Stomach smooth muscle (tissue), 2 donors: ENCODE data around the gene OPTC.

Experiments used
- H3K27ac ChIP-seq: one replicate; pipeline ENCODE4 v1.7.0; 2013; ENCODE audit warnings: mild to moderate bottlenecking, low read length, inconsistent platforms
- H3K27me3 ChIP-seq, 2 donors: one replicate each; pipeline ENCODE4 v1.7.0; 2013; ENCODE audit warnings: low read length in 2 of 2; ENCODE audit not compliant: insufficient read depth in 2 of 2, control insufficient read depth in 1 of 2
- H3K36me3 ChIP-seq, 2 donors: one replicate each; pipeline ENCODE4 v1.7.0; 2013; ENCODE audit warnings: low read length in 2 of 2; ENCODE audit not compliant: control insufficient read depth in 2 of 2, insufficient read depth in 2 of 2
- H3K4me1 ChIP-seq: one replicate; pipeline ENCODE4 v1.7.0; 2013; ENCODE audit warnings: low read length; ENCODE audit not compliant: control insufficient read depth, insufficient read depth
- H3K4me3 ChIP-seq, 2 donors: one replicate each; pipeline ENCODE4 v1.7.0; 2013; ENCODE audit warnings: low read length in 2 of 2
- H3K9ac ChIP-seq, 2 donors: one replicate each; pipeline ENCODE4 v1.7.0; 2013; ENCODE audit warnings: low read length in 2 of 2, mild to moderate bottlenecking in 1 of 2
- H3K9me3 ChIP-seq, 2 donors: one replicate each; pipeline ENCODE4 v1.7.0; 2013; ENCODE audit warnings: low read length in 2 of 2; ENCODE audit not compliant: control insufficient read depth in 2 of 2
- donor health status: healthy.
- donor health status: Pancreatic carcinoma.

OPTC gene

DNA sequence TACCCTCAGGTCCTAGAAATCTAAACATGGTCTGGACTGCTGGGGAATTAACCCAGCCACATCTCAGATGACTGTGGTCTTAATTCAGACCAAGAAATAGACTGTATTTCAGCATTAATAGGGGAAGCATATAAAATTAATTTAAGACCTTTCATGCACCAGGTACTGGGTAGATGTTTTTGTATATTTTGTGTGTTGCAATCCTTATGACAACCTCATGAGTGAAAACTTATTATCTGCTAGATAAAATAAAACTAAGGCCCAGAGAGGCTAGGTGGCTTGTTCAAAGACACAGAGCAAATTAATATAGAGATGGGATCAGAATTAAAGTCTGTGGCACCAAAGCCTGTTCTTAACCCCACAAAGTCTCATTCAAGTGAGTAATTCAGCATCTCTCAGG is 40.1 kb downstream of the OPTC start:
- peak overlapping the region; percentile 29 to 39 for H3K9ac ChIP-seq
- H3K27me3 ChIP-seq = no peaks in the 10 kb centered on the region
- H3K36me3 ChIP-seq = no peaks in the 10 kb centered on the region
- H3K4me3 ChIP-seq = no peak overlapping the region
- no peaks in the 10 kb centered on the region for H3K9me3 ChIP-seq
- peaks cover 33% of the 10 kb centered on the region for H3K4me1 ChIP-seq
- peak overlapping the region; percentile 89 for H3K27ac ChIP-seq

- H3K4me1 ChIP-seq = peaks cover 33% of the 10 kb centered on the region
Observed at GRCh38 chr1:203534526-203534925, 40.6 kb downstream of the OPTC start.

DNA sequence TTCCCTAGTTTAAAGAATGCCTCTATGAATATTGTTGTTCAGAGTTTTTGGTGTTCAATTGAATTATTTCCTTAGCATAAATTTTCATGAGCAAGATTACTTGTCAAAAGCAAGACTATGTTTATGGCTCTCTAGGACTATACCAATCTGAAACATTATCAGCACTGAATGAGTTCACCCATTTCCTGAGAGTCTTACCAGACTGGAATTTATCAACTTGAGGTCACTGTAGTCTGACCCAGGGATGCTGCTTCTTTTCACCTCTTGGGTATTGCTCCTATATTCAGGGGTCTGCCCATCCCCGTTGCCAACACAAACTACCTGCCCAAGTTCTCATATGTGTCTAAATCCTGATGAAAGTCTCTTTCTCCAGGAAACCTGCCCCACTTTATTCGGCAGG is 42.6 kb downstream of the OPTC start:
- Histone ChIP-seq H3K4me3 (no peak overlapping the region), H3K27me3 (no peaks in the 10 kb centered on the region), H3K36me3 (no peaks in the 10 kb centered on the region), H3K4me1 (peaks cover 33% of the 10 kb centered on the region), H3K27ac (peak overlapping the region; percentile 64), H3K9ac (no peak overlapping the region), H3K9me3 (no peaks in the 10 kb centered on the region)

More at GRCh38 chr1:203534526-203534925, 40.6 kb downstream of the OPTC start:
- no peak overlapping the region for H3K4me3 ChIP-seq
- H3K36me3 ChIP-seq = no peaks in the 10 kb centered on the region
- H3K9ac ChIP-seq = peak overlapping the region in 1 of 2 donors; percentile 39
- no peaks in the 10 kb centered on the region for H3K27me3 ChIP-seq
- peak overlapping the region; percentile 89 for H3K27ac ChIP-seq
- no peaks in the 10 kb centered on the region for H3K9me3 ChIP-seq

DNA sequence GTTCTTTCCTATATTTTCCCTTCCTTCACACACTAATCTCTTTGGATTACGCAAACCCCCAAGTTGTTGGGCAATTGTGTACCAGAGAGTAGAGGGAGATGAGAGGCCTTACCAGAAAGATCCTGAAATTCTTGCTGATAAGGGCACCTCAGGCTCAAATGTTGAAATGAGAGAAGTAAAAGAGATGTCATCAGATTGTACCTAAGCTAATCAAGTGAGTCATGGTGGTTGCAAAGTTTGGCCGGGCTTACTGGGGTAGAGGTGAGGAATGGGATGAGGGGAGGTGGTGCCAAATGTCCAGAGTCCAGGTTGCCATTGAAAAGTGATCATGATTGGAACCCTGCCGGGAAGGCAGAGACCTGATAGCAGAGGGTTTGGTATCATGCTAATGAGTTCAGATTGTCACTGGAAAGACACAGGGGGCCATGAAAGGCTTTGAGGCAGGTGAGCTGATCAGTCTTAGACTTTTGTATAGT is 43.1 kb downstream of the OPTC start:
- Histone ChIP-seq H3K36me3 (no peaks in the 10 kb centered on the region), H3K27me3 (no peaks in the 10 kb centered on the region), H3K9me3 (no peaks in the 10 kb centered on the region), H3K27ac (peak overlapping the region; percentile 64), H3K4me1 (peaks cover 33% of the 10 kb centered on the region), H3K9ac (no peak overlapping the region), H3K4me3 (no peak overlapping the region)

- H3K27ac ChIP-seq = peak overlapping the region; percentile 64
- peaks cover 33% of the 10 kb centered on the region for H3K4me1 ChIP-seq
- no peaks in the 10 kb centered on the region for H3K9me3 ChIP-seq
- H3K36me3 ChIP-seq = no peaks in the 10 kb centered on the region
- H3K4me3 ChIP-seq = no peak overlapping the region
- H3K9ac ChIP-seq = no peak overlapping the region
- no peaks in the 10 kb centered on the region for H3K27me3 ChIP-seq
Observed at GRCh38 chr1:203537806-203538464, 44.0 kb downstream of the OPTC start.

DNA sequence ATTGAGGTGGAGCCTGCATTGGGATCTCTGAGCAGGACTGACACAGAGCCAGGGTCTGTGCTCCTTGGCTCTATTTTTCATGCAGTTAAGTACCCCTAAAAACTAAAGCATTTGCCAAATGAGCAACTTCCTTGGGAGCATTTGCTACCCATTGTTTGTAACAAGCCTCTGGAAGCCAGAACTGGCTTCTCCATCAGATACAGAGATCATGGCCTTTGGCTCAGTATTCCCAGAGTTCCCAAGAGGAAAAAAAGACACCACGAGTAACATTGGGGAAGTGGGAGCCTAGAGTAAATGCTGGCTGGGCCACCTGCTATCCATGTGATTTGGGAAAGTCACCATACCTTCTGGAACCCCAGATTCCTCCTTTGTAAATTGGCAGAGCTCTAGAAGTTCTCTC is 44.8 kb downstream of the OPTC start:
- no peak overlapping the region for H3K9ac ChIP-seq

DNA sequence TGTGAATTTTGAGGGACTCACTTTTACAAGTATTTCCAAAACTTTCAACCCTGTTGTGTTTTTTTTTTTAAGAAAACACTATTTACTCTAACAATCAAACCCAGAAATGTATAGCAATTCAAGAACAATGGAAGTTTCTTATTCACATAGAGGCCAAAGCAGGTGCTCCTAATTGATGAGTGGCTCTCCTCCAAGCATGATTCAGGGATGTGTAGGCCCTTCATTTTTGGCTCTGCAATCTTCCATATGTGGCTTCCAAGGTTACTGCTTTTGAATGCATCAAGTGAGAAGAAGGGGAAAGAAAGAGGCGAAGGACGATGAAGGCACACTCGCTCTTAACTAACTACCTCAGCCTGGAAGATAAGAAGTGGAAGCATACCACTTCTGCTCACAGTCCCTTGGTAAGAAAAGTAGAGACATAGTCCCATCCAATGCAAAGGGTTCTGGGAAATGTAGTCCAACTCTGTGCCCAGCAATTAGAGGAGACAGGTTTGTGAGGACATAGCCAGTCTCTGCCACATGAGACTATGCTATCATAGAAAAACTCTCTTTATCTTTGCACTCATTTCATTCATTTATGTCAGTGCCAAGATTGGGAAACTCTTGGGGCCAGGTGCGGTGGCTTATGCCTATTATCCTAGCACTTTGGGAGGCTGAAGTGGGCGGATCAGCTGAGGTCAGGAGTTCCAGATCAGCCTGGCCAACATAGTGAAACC is 46.0 kb downstream of the OPTC start:
- no peaks in the 10 kb centered on the region for H3K27me3 ChIP-seq
- no peaks in the 10 kb centered on the region for H3K36me3 ChIP-seq
- H3K4me3 ChIP-seq = no peak overlapping the region
- H3K4me1 ChIP-seq = peaks cover 28% of the 10 kb centered on the region
- H3K9ac ChIP-seq = no peak overlapping the region
- no peak overlapping the region for H3K27ac ChIP-seq
- H3K9me3 ChIP-seq = no peaks in the 10 kb centered on the region

More for the DNA sequence above, 44.8 kb downstream of the OPTC start:
- Histone ChIP-seq H3K4me3 (no peak overlapping the region), H3K36me3 (no peaks in the 10 kb centered on the region), H3K27ac (no peak overlapping the region), H3K4me1 (peaks cover 28% of the 10 kb centered on the region), H3K9me3 (no peaks in the 10 kb centered on the region), H3K27me3 (no peaks in the 10 kb centered on the region)

DNA sequence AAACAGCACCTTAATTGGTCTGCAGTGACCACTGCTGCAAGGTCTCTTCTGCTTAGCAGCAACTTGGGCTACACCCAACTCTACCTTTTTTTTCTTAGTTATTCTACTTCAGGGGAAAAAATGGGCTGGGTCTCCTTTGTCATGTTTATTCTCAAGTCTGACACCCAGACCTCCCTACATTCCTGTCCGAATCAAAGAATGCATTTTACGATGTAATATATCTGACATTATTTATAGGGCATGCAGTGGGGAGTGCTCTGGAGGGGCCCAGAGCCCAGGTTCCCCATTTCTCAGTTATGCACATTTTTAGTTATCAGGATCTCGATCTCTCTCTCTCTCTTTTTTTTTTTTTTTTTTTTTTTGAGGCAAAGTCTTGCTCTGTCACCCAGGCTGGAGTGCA is 50.5 kb downstream of the OPTC start:
- Histone ChIP-seq H3K36me3 (no peaks in the 10 kb centered on the region), H3K27ac (peak overlapping the region; percentile 53), H3K4me1 (peaks cover 15% of the 10 kb centered on the region), H3K27me3 (no peaks in the 10 kb centered on the region), H3K4me3 (peak overlapping the region in 1 of 2 donors; percentile 10), H3K9me3 (no peaks in the 10 kb centered on the region), H3K9ac (no peak overlapping the region)

DNA sequence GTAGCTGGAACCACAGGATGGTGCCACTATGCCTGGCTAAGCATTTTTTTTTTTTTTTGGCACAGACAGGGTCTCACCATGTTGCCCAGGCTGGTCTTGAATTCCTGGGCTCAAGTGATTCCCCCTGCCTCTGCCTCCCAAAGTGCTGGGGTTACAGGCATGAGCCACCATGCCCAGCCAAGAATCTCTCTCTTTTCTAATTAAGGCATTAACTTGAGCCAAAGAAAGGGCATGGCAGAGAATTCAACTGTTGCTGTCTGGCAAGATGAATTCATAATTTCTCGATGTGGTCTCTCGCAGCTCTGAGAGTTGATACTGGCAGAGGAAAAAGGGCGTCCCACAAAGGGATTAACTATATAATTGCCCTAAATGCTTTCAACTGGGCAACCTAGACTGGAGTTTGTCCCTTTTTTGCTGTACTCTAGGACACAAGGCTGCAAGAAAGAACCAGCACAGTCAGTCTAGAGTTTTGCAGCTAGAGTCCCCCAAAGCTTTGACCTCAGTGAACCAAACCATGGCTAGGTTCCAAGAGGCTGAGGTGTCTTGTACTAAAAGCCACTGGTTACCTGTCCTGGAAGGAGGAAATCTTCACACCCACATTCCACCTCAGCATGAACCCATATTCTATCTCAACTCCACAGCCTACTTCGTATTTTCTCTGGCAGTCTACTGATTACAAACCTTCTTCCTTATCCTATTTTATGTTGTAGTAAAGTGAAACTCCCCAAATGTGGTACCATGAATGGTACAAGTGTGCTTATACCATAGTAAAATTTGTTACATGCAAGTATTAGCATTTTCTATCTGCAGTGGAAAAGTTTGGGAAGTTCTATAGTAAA is 51.2 kb downstream of the OPTC start:
- Histone ChIP-seq H3K9me3 (no peaks in the 10 kb centered on the region), H3K4me3 (no peak overlapping the region), H3K9ac (no peak overlapping the region), H3K27me3 (no peaks in the 10 kb centered on the region), H3K36me3 (no peaks in the 10 kb centered on the region), H3K4me1 (peaks cover 18% of the 10 kb centered on the region), H3K27ac (peak overlapping the region; percentile 53)

- Histone ChIP-seq H3K27ac (peak overlapping the region; percentile 24), H3K36me3 (no peaks in the 10 kb centered on the region), H3K9ac (no peak overlapping the region), H3K9me3 (no peaks in the 10 kb centered on the region), H3K27me3 (no peaks in the 10 kb centered on the region), H3K4me3 (no peak overlapping the region), H3K4me1 (peaks cover 18% of the 10 kb centered on the region)
Observed at GRCh38 chr1:203546274-203546673, 52.3 kb downstream of the OPTC start.
